Hepatocyte (in vitro differentiated cells): ENCODE results near the gene ILF3. TPM values are rescaled to one million over a fixed set of nuclear protein-coding genes. Genes with fewer than 3 reads are reported as not detected.
A peak's percentile ranks its signal among the peaks of the same experiment; 100 is the strongest.

ENCODE experiments used
- DNase-seq: peaks from one replicate; pipeline ENCODE4 v3.0.0-alpha.2; 2016; ENCODE audit warnings: low spot score
- H2AFZ ChIP-seq: fragments of 200-600 bp; sonication (generic); 2 replicates; pipeline ENCODE4 v1.6.0; 2016; ENCODE audit warnings: antibody characterized with exemption, mild to moderate bottlenecking
- H3K27ac ChIP-seq: fragments of 200-600 bp; sonication (generic); 2 replicates; pipeline ENCODE4 v1.5.1; 2016; ENCODE audit warnings: mild to moderate bottlenecking
- H3K27me3 ChIP-seq: fragments of 200-600 bp; sonication (generic); 2 replicates; pipeline ENCODE4 v1.6.1; 2016
- H3K36me3 ChIP-seq: fragments of 200-600 bp; sonication (generic); replicated peaks from 2 replicates; pipeline ENCODE4 v1.5.1; 2016; ENCODE audit warnings: low read depth; ENCODE audit not compliant: insufficient read depth
- H3K4me1 ChIP-seq: fragments of 200-600 bp; sonication (generic); 2 replicates; pipeline ENCODE4 v1.5.1; 2016; ENCODE audit warnings: mild to moderate bottlenecking, moderate library complexity; ENCODE audit not compliant: insufficient read depth
- H3K4me2 ChIP-seq: fragments of 200-600 bp; sonication (generic); 2 replicates; pipeline ENCODE4 v1.6.0; 2016
- H3K4me3 ChIP-seq: fragments of 200-600 bp; sonication (generic); 2 replicates; pipeline ENCODE4 v1.5.1; 2016; ENCODE audit warnings: mild to moderate bottlenecking
- H3K79me2 ChIP-seq: fragments of 200-600 bp; sonication (generic); 2 replicates; pipeline ENCODE4 v1.6.0; 2017; ENCODE audit warnings: mild to moderate bottlenecking
- H3K9me2 ChIP-seq: fragments of 200-600 bp; sonication (generic); replicated peaks from 2 replicates; pipeline ENCODE4 v1.6.0; 2017; ENCODE audit warnings: mild to moderate bottlenecking; ENCODE audit not compliant: insufficient read depth
- H3K9me3 ChIP-seq: fragments of 200-600 bp; sonication (generic); 2 replicates; pipeline ENCODE4 v1.5.1; 2016; ENCODE audit warnings: low read depth, mild to moderate bottlenecking
- H4K20me1 ChIP-seq: fragments of 200-600 bp; sonication (generic); 2 replicates; pipeline ENCODE4 v1.6.0; 2016; ENCODE audit warnings: mild to moderate bottlenecking; ENCODE audit not compliant: insufficient read depth, poor library complexity, severe bottlenecking
- EZH2 ChIP-seq: fragments of 200-600 bp; sonication (generic); IDR thresholded peaks from 2 replicates; pipeline ENCODE4 v1.6.1; 2016; ENCODE audit warnings: antibody characterized with exemption, mild to moderate bottlenecking, borderline replicate concordance
- EZH2phosphoT487 ChIP-seq: fragments of 200-600 bp; sonication (generic); IDR thresholded peaks from one replicate; pipeline ENCODE4 v1.6.1; 2018; ENCODE audit warnings: antibody characterized with exemption, mild to moderate bottlenecking, low read depth, moderate library complexity; ENCODE audit not compliant: unreplicated experiment, severe bottlenecking
- WGBS: methylation state at CpG from one replicate; pipeline ENCODE4 v1.1.6; 2016; ENCODE audit warnings: low lambda C conversion rate; ENCODE audit errors: missing lambda C conversion rate; 5-methylcytosine and 5-hydroxymethylcytosine counted together
- polyA plus RNA-seq: library from polyadenylated mRNA; unstranded; fragments of >200 nt; fragmentation: Nextera tagmentation; extraction: Ambion mirVana; gene quantifications from 2 replicates; pipeline ENCODE4 v1.2.1, GENCODE V29; 2016
- total RNA-seq: library from RNA; depleted of rRNA; stranded (reverse); fragments of >200 nt; gene quantifications from 2 replicates; pipeline ENCODE4 v1.2.3, GENCODE V29; 2014
- TF ChIP-seq, protein P1 (sequence below): fragments of 200-600 bp; sonication (generic); IDR thresholded peaks from 2 replicates; pipeline ENCODE4 v1.5.1; 2016; ENCODE audit warnings: antibody characterized with exemption, mild to moderate bottlenecking; ENCODE audit not compliant: poor library complexity

Gene ILF3
- total and polyA plus RNA-seq, 2 experiments from 2014 or later = 120 to 149 TPM

DNA sequence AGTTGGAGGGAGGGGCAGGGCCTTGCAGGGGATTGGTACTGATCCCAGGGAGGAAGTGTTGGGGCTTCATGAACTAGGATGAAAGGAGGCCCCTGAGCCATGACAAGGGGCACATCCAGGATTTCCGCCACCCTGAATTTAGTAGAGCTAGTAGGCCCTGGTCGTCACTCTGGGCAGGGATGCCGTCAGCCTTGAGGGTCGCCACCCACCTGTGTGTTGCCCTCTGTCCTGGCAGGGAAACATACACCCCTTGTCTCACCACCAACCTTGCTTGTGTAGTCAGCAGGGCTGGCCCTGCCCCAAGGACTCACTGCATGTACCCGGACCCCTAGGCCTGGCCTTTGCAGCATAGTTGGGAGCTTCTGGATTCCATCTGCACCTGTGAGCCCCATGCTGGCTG lies 37.7 kb downstream of the ILF3 start:
- H3K79me2 ChIP-seq = no peaks in the 10 kb centered on the region
- TF ChIP-seq EZH2 (no peak), EZH2phosphoT487 (no peak)
- TF ChIP-seq, protein P1, sequence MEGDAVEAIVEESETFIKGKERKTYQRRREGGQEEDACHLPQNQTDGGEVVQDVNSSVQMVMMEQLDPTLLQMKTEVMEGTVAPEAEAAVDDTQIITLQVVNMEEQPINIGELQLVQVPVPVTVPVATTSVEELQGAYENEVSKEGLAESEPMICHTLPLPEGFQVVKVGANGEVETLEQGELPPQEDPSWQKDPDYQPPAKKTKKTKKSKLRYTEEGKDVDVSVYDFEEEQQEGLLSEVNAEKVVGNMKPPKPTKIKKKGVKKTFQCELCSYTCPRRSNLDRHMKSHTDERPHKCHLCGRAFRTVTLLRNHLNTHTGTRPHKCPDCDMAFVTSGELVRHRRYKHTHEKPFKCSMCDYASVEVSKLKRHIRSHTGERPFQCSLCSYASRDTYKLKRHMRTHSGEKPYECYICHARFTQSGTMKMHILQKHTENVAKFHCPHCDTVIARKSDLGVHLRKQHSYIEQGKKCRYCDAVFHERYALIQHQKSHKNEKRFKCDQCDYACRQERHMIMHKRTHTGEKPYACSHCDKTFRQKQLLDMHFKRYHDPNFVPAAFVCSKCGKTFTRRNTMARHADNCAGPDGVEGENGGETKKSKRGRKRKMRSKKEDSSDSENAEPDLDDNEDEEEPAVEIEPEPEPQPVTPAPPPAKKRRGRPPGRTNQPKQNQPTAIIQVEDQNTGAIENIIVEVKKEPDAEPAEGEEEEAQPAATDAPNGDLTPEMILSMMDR = no peak
- no peaks in the 10 kb centered on the region for H3K9me2 ChIP-seq
- WGBS = 95% methylated on average over 5 of the region's 5 CpGs
- peaks cover 43% of the 10 kb centered on the region for H4K20me1 ChIP-seq
- no peak for DNase-seq
- no peak overlapping the region for H3K4me2 ChIP-seq
- H2AFZ ChIP-seq = no peak overlapping the region
- no peaks in the 10 kb centered on the region for H3K36me3 ChIP-seq
- H3K27ac ChIP-seq = no peak overlapping the region
- no peak overlapping the region for H3K4me3 ChIP-seq
- no peaks in the 10 kb centered on the region for H3K4me1 ChIP-seq
- H3K9me3 ChIP-seq = no peaks in the 10 kb centered on the region
- no peaks in the 10 kb centered on the region for H3K27me3 ChIP-seq

DNA sequence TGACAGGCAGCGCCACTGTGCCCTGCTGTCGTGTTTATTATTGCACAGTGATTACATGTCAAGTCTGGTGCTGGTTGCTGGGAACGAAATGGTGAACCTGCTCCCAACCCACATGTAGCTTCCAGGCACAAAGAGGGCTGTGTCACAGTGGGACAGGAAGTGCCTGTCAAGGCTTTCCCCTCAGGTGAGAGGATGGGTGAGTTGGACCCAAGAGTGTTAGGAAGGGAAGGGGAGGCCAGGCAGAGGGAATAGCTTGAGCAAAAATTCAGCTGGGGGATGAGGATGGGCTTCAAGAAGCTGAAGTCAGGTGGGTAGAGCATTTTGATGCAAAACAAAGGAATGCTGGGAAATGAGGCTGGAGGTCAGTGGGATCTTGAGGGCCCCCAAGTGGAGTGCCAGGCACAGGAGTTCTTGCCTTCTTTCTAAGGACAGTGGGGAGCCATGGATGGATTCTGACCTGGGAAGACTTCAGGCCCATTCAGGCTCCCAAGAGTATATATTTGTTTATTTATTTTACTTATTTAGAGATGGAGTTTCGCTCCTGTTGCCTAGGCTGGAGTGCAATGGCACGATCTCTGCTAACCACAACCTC lies 38.6 kb downstream of the ILF3 start:
- no peaks in the 10 kb centered on the region for H3K9me3 ChIP-seq
- H4K20me1 ChIP-seq = peaks cover 40% of the 10 kb centered on the region
- H3K4me3 ChIP-seq = no peak overlapping the region
- H3K9me2 ChIP-seq = no peaks in the 10 kb centered on the region
- no peaks in the 10 kb centered on the region for H3K79me2 ChIP-seq
- WGBS = 94% methylated on average over 5 of the region's 5 CpGs
- TF ChIP-seq EZH2 (no peak), EZH2phosphoT487 (no peak)
- TF ChIP-seq, protein P1 = no peak
- H3K4me1 ChIP-seq = no peaks in the 10 kb centered on the region
- no peak overlapping the region for H3K4me2 ChIP-seq
- H3K36me3 ChIP-seq = no peaks in the 10 kb centered on the region
- no peaks in the 10 kb centered on the region for H3K27me3 ChIP-seq
- H2AFZ ChIP-seq = no peak overlapping the region
- DNase-seq = no peak
- no peak overlapping the region for H3K27ac ChIP-seq

DNA sequence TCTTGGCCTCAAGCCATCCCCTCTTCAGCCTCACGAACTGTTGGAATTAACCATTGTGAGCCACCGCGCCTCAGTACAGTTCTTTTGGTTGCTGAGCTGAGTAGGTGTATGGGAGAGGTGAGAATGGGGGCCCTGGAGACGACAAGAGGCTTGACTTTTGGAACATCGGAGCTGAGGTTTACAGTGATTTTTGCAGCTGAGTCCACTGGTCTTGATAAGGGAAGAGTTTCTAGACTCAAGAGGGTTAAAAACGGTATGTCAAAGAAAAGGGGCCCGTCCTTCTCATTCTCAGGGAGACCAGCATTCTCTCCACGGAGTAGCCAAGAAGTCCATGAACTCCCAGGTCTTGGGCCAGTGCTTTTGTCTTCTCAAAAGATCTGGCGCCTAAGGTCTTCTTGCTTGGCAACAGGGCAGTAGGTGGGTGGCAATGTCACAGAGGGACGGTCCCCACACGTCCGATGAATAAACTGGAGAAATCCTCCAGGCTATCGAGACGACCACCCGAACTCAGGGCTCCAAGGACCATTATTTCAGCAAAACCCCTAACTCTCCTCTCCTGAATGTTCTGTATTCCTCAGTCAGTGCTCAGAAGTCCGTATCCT lies 40.7 kb downstream of the ILF3 start:
- no peak overlapping the region for H2AFZ ChIP-seq
- no peaks in the 10 kb centered on the region for H3K4me1 ChIP-seq
- no peaks in the 10 kb centered on the region for H3K36me3 ChIP-seq
- DNase-seq = no peak
- H3K9me2 ChIP-seq = no peaks in the 10 kb centered on the region
- H3K4me2 ChIP-seq = peak overlapping the region; percentile 73
- H3K4me3 ChIP-seq = no peak overlapping the region
- TF ChIP-seq, protein P1 = no peak
- TF ChIP-seq EZH2phosphoT487 (no peak), EZH2 (no peak)
- H3K9me3 ChIP-seq = no peaks in the 10 kb centered on the region
- no peaks in the 10 kb centered on the region for H3K79me2 ChIP-seq
- 63% methylated on average over 16 of the region's 16 CpGs for WGBS
- peaks cover 34% of the 10 kb centered on the region for H4K20me1 ChIP-seq
- no peaks in the 10 kb centered on the region for H3K27me3 ChIP-seq
- no peak overlapping the region for H3K27ac ChIP-seq
